NCI-H2107 (cell line): ENCODE results near the gene PYCR2.

Experiments used
- DNase-seq: peaks from one replicate; lab custom pipeline; 2025; lab: John Stamatoyannopoulos, UW

The PYCR2 gene

GRCh38 chr1:225876900-225877510 is 47.0 kb downstream of the PYCR2 start:
- no peak for DNase-seq

GRCh38 chr1:225875044-225875815 is 48.8 kb downstream of the PYCR2 start:
- DNase-seq = no peak

- no peak for DNase-seq
Measured at GRCh38 chr1:225874431-225874830, 49.6 kb downstream of the PYCR2 start.

GRCh38 chr1:225873281-225873850 is 50.7 kb downstream of the PYCR2 start:
- no peak for DNase-seq

GRCh38 chr1:225872075-225872430 is 52.0 kb downstream of the PYCR2 start:
- no peak for DNase-seq

GRCh38 chr1:225871359-225872074 is 52.5 kb downstream of the PYCR2 start:
- no peak for DNase-seq

GRCh38 chr1:225870911-225871310 is 53.1 kb downstream of the PYCR2 start:
- DNase-seq = no peak
